OCI-LY1 (cell line): ENCODE measurements around the gene CYB5R4.

Experiments
- CTCF ChIP-seq: fragments of 200-600 bp; sonication (generic), shearing (Covaris generic); IDR thresholded peaks from 2 replicates; pipeline ENCODE4 v1.5.1; 2017; ENCODE audit warnings: mild to moderate bottlenecking, antibody characterized with exemption, low read length, moderate library complexity, mixed read lengths
- EZH2 ChIP-seq: fragments of 200-600 bp; sonication (generic), shearing (Covaris generic); IDR thresholded peaks from 2 replicates; pipeline ENCODE4 v1.8.0; 2017; ENCODE audit warnings: borderline replicate concordance, mixed run types, mild to moderate bottlenecking, antibody characterized with exemption, low read length, moderate library complexity, mixed read lengths

GRCh38 chr6:83917001-83917400 lies 57.5 kb downstream of the CYB5R4 start:
- no peak for TF ChIP-seq CTCF
- no peak for TF ChIP-seq EZH2
